ENCODE results near the gene DGKE. TPM values are rescaled to one million over a fixed set of nuclear protein-coding genes. Genes with fewer than 3 reads are reported as not detected.

DGKE gene
- total and polyA plus RNA-seq, 2 of the 8 experiments (the other 6 are each of a cell fraction or from before 2014, with no cell fraction given), result 1.7 to 7.4 TPM

DNA sequence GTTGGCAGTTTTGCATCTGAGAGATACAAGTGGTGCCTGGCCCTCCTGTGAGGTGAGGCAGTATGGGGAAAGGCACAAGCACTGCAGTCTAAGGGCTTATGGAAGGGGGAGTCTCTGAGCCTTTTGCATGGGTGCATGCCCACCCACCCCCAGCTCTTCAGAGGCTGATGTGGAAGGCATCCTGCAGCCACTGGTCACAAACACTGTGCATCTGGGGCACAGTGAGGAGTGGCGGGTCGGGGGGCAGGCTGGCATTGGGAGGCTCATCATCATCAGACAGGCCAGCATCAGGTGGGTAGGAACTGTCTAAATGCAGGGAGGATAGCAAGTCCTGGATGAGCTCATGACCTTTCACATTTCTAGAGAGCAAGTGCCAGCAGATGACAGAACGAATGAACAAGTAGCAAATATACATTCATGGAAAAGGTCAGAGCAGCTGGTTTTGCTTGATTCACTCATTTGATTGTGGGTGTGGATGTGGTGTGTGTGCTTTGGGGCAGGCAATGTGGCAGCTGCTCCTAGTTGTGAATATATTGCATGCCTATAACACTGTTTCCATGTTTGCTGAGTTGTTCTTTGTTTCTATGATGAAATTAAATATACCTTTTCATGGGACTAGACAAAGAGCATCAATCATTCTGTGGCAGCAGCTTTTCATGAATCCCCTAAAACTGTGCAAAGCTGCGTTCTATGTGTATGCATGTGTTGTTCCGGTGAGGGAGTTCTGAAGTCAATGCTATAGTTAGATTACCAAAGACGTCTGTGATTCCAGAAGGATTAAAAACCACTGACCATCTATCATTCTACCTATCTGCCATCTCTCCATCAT is 50.7 kb downstream of the DGKE start (continued):
- TF ChIP-seq, protein P1, sequence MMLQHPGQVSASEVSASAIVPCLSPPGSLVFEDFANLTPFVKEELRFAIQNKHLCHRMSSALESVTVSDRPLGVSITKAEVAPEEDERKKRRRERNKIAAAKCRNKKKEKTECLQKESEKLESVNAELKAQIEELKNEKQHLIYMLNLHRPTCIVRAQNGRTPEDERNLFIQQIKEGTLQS (IDR thresholded peaks at IDR 0.05; ENCODE audit: insufficient read depth, low read depth, low read length), result no peak
- no peak for TF ChIP-seq TAF7 (optimal IDR thresholded peaks at IDR 0.05; ENCODE audit: borderline replicate concordance, low read depth, low read length)
- TF ChIP-seq CREB1 (IDR thresholded peaks at IDR 0.05), result no peak
- TF ChIP-seq TBP (IDR thresholded peaks at IDR 0.05; ENCODE audit: low read depth, low read length), result no peak
